RCC 7860 (cell line): Measurements from ENCODE around the gene TNFRSF19.
"Not testable (repeated sequence)": the region's sequence is repeated elsewhere in the genome, so short reads cannot be mapped to it uniquely, and the experiment has no call there.

Experiments
- DNase-seq: peaks from one replicate; pipeline ENCODE4 v3.0.0-alpha.2; 2015; ENCODE audit warnings: low spot score
- FAIRE-seq: peaks from 2 replicates; lab custom pipeline; 2012; peaks lifted over from hg19 to GRCh38; lab: Jason Lieb, UNC

TNFRSF19 gene

GRCh38 chr13:23651439-23651838 lies 81.2 kb downstream of the TNFRSF19 start:
- no peak for DNase-seq
- FAIRE-seq: no peak

- FAIRE-seq (no peak), DNase-seq (no peak)
These were observed 81.7 kb downstream of the TNFRSF19 start for GRCh38 chr13:23651887-23652286.

DNA sequence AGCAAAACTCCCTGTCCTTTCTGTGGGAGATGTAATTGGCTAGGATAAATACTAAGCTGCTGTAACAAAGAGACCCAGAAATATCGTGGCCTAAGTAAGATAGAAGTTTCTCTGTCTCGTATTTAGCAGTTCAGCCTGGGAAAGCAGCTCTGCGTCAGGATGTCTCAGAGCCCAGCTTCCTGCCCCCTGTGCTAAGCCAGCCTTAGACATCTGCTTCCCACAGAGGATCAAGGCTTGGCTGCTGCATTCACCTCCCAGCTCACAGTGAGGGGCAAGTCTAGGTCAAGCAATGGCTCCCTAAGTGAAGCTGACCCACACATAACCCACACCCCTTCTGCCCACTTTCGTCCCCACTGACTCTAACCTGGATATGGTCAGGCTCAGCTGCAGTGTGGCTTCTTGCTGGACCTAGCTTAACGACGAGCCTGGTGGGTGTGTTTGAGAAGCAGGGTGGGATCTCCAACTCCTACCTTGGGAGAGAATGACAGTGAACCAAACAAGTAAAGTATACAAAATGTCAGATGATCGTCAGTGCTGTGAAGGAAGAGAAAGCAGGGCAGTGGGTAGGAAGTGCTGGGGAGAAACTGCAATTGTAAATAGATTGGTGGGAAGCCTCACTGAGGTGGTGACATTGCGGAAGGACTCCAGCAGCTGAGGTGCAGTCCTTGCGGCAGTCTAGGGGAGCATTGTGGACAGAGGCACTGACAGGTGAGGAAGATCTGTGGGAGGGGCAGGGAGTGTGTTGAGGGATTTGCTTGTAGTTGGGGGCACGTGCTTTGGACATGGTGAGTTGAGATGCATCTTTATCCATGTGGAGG lies 82.9 kb downstream of the TNFRSF19 start:
- FAIRE-seq: no peak
- DNase-seq: no peak

GRCh38 chr13:23654111-23655110 lies 84.2 kb downstream of the TNFRSF19 start:
- DNase-seq: no peak
- FAIRE-seq: no peak

DNA sequence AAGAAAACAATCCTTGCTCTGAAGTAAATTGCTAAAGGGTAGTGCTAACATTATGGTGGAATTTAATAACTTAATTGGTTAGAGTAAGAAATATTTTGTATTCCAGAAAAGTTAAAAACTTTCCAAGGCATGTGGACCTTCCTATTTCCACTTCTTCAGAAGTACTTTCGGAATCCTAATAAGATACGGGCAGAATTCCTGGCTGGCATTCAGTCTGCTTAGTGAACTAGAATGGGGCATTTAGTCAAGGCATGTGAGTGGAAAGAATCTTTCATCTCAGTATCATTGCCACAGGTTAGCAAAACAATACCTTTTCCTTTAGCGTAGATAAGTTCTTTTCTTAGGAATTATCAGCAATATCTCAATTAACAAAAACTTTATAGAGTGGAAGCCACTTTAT lies 85.1 kb downstream of the TNFRSF19 start:
- DNase-seq (no peak), FAIRE-seq (no peak)

DNA sequence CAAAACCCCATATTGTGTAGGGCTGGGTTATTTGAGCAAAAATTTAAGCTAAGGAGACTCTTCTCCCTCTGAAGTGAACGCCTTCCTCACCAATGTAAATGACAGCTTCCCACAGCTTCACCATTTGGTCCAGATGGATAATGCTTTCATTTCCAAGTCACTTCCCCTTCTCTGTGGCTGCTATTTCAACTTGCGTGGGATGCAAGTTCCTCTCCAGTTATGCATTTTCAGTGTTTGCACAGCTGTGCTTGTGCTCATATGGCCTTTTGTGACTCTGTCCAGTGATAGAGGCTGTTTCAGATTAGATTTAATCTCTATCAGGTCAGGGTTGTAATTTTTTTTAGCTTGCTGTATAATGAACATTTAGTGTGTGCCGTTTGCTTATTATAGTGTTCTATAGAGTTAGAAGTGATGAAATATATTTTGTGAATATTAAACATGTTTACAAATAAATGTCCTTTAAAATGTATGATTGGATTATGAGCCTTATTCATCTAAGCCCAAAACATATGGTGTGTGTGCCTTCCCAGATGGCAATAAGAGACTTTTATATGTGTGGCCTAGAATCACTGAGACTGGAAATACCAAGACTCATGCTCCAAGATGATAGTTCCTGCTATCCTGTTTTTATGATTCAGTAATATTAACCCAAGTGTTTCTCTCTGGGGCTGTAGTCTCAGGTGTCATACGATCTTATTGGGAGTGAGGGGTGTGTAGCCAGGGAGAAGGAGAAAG lies 86.6 kb downstream of the TNFRSF19 start:
- FAIRE-seq (no peak), DNase-seq (no peak)

- DNase-seq (no peak), FAIRE-seq (no peak)
These were observed 88.8 kb downstream of the TNFRSF19 start for GRCh38 chr13:23658929-23659541.

GRCh38 chr13:23660249-23660648 lies 90.0 kb downstream of the TNFRSF19 start:
- no peak for DNase-seq
- no peak for FAIRE-seq

DNA sequence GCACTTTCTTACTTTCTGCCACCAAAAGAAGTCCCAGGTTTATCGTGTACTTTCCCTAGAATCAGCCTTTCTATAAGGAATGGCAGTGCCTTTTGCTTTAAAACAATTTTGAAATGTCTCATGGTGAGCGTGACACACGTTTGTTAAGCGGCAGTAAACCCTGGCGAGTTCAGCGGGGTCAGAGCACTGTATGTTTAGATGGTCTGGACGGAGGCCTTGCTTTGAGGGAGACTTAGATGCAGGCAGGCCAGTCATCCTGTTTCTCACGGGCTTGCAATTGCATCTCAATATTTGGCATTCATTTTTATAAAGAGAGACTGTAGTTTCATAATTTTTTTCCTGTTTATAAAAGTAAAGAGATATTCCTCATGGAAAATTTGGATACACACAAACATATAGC lies 96.4 kb downstream of the TNFRSF19 start:
- FAIRE-seq: no peak
- no peak for DNase-seq

DNA sequence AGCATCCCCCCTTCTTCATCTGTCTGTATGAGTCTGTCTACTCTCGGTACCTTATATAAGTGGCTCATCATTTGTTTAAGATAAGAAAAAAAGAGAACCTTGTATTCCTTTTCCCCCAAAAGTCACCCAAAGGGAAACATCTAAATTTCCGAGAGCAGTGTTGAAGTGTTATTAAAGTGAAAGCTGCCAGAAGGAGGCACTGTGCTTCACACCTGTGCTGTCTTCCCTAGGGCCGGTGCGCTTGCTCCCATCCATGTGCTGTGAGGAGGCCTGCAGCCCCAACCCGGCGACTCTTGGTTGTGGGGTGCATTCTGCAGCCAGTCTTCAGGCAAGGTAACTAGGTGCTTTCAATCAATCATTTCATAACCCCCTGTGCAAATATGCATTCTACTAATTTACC lies 97.5 kb downstream of the TNFRSF19 start:
- no peak for DNase-seq

DNA sequence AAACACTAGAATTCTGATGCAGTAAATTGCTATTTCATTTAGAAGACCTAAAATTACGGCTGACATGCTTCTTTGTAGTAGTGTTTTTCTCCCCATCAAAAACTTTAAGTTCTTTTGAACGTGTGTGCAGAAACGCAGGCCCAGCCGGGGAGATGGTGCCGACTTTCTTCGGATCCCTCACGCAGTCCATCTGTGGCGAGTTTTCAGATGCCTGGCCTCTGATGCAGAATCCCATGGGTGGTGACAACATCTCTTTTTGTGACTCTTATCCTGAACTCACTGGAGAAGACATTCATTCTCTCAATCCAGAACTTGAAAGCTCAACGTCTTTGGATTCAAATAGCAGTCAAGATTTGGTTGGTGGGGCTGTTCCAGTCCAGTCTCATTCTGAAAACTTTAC lies 98.3 kb downstream of the TNFRSF19 start:
- DNase-seq: no peak
- no peak for FAIRE-seq

More for the DNA sequence above, 97.5 kb downstream of the TNFRSF19 start:
- FAIRE-seq: no peak

- FAIRE-seq (no peak), DNase-seq (no peak)
These were observed 100.6 kb downstream of the TNFRSF19 start for GRCh38 chr13:23670793-23671192.

GRCh38 chr13:23671377-23671776 lies 101.2 kb downstream of the TNFRSF19 start:
- FAIRE-seq: no peak
- DNase-seq: no peak

DNA sequence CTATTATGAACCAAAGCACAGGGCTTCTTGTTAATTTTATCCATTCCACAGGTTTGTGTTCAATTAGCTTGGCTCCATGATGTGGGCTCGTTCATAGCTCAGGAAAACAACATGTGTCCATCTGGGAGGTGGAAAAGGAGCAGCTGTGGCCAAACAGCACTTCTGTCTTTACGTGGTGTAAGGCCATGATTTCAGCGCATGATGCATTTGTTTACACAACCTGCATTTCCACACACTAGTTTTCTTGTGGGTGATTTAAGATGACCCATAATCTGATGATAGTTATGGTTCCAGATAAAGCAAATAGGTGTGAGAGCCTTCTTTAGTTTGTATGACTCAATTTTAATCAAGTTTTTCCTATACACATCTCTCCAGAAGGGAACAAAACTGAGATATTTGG lies 101.7 kb downstream of the TNFRSF19 start:
- FAIRE-seq: no peak
- DNase-seq: no peak

DNA sequence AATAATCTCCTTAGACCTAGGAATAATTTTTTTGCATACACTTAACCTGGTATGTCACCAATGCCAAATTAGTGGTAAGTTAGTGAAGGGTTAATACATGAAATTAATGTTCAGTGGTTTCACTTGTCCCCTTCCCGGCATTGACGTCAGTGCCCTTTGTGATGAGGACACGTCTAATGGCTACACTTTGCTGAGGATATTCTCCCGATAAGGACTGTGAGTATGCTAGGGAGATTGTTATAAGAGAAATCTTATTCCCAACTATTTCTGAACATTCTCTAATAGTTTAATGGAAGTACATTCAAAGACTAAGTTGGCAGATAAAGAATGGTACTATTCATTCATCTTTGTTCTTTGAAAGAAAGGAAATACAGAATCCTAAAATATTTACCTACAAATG lies 102.4 kb downstream of the TNFRSF19 start:
- no peak for FAIRE-seq
- DNase-seq: no peak

- DNase-seq (peak; percentile 52), FAIRE-seq (no peak)
These were observed 103.1 kb downstream of the TNFRSF19 start for GRCh38 chr13:23673354-23673753.

DNA sequence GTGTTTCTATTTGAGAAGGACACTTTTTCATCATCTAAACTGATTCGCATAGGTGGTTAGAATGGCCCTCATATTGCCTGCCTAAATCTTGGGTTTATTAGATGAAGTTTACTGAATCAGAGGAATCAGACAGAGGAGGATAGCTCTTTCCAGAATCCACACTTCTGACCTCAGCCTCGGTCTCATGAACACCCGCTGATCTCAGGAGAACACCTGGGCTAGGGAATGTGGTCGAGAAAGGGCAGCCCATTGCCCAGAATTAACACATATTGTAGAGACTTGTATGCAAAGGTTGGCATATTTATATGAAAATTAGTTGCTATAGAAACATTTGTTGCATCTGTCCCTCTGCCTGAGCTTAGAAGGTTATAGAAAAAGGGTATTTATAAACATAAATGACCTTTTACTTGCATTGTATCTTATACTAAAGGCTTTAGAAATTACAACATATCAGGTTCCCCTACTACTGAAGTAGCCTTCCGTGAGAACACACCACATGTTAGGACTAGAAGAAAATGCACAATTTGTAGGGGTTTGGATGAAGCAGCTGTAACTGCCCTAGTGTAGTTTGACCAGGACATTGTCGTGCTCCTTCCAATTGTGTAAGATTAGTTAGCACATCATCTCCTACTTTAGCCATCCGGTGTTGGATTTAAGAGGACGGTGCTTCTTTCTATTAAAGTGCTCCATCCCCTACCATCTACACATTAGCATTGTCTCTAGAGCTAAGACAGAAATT lies 103.8 kb downstream of the TNFRSF19 start:
- no peak for FAIRE-seq
- no peak for DNase-seq

DNA sequence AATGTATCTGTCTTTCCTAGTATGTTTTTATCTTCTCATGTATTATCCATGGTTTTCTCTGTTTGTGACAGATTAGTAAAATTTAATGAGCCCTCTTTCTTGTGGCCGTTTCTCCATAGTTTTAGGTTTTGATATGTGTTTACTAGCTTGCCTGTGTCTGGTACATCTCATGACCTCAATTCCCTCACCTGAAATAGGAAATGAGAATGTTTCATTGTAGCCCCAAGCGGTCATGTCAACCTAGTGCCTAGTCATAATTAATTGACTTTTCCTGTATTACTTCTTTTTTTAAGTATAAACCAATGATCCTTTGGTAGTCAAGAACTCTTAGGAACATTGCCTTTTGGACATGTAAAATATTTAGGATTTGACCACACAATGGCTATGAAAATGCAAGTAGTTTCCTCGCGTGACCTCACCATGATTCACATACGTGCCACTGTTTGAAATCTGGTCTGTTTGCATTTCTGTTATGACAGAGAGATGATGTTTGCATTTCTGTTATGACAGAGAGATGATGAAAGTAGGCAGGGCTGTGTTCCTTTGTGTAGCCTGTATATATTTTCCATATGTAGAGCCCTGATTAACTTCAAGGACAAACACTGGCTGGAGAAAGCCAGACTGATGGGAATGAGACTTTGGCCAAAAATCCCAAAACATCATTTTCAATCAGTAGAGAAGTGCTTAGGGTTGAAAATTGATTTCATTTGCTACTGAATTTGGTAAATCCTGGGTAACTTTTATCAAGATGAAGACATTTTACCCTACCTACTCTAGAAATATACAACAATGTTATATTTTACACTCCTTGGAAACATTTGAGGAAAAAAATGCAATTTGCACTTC lies 104.8 kb downstream of the TNFRSF19 start:
- FAIRE-seq (no peak), DNase-seq (peak; percentile 33)

GRCh38 chr13:23677679-23678288 lies 107.6 kb downstream of the TNFRSF19 start:
- DNase-seq, FAIRE-seq: not testable (repeated sequence)
